ENCODE measurements around the gene SCRN1. TPM values are rescaled to one million over a fixed set of nuclear protein-coding genes. Genes with fewer than 3 reads are reported as not detected.

SCRN1 gene
- total RNA-seq, 1 donor from 2014 or later: 35.5 TPM

GRCh38 chr7:29898301-29898700, 91.3 kb downstream of the SCRN1 start:
- no peak for DNase-seq (ENCODE audit: low read depth)
- FAIRE-seq: peak; percentile 73
- H3K36me3 ChIP-seq (ENCODE audit: control insufficient read depth, insufficient read depth, low read length): no peaks in the 10 kb centered on the region
- no peak for TF ChIP-seq CTCF (IDR thresholded peaks at IDR 0.05; ENCODE audit: insufficient read depth, low read length, severe bottlenecking)
- no peaks in the 10 kb centered on the region for H3K27me3 ChIP-seq (ENCODE audit: control insufficient read depth, insufficient read depth, low read length)
- no peak overlapping the region for H3K4me3 ChIP-seq (ENCODE audit: low read depth, low read length)

- H3K36me3 ChIP-seq (ENCODE audit: control insufficient read depth, insufficient read depth, low read length): no peaks in the 10 kb centered on the region
- FAIRE-seq (no peak), DNase-seq (ENCODE audit: low read depth) (no peak)
- no peak for TF ChIP-seq CTCF (IDR thresholded peaks at IDR 0.05; ENCODE audit: insufficient read depth, low read length, severe bottlenecking)
- no peak overlapping the region for H3K4me3 ChIP-seq (ENCODE audit: low read depth, low read length)
- H3K27me3 ChIP-seq (ENCODE audit: control insufficient read depth, insufficient read depth, low read length): no peaks in the 10 kb centered on the region
These were observed 92.8 kb downstream of the SCRN1 start for GRCh38 chr7:29896685-29897411.

- FAIRE-seq: no peak
- DNase-seq (ENCODE audit: low read depth): no peak
- TF ChIP-seq CTCF (IDR thresholded peaks at IDR 0.05; ENCODE audit: insufficient read depth, low read length, severe bottlenecking): no peak
- H3K27me3 ChIP-seq (ENCODE audit: control insufficient read depth, insufficient read depth, low read length): no peaks in the 10 kb centered on the region
- no peak overlapping the region for H3K4me3 ChIP-seq (ENCODE audit: low read depth, low read length)
- H3K36me3 ChIP-seq (ENCODE audit: control insufficient read depth, insufficient read depth, low read length): no peaks in the 10 kb centered on the region
These were observed 94.0 kb downstream of the SCRN1 start for GRCh38 chr7:29895559-29895958.

GRCh38 chr7:29894256-29894655, 95.3 kb downstream of the SCRN1 start:
- H3K36me3 ChIP-seq (ENCODE audit: control insufficient read depth, insufficient read depth, low read length): no peaks in the 10 kb centered on the region
- no peaks in the 10 kb centered on the region for H3K27me3 ChIP-seq (ENCODE audit: control insufficient read depth, insufficient read depth, low read length)
- no peak for DNase-seq (ENCODE audit: low read depth)
- no peak for TF ChIP-seq CTCF (IDR thresholded peaks at IDR 0.05; ENCODE audit: insufficient read depth, low read length, severe bottlenecking)
- H3K4me3 ChIP-seq (ENCODE audit: low read depth, low read length): no peak overlapping the region
- FAIRE-seq: no peak

- Histone ChIP-seq H3K27me3 (ENCODE audit: control insufficient read depth, insufficient read depth, low read length) (no peaks in the 10 kb centered on the region), H3K36me3 (ENCODE audit: control insufficient read depth, insufficient read depth, low read length) (no peaks in the 10 kb centered on the region), H3K4me3 (ENCODE audit: low read depth, low read length) (no peak overlapping the region)
- TF ChIP-seq CTCF (IDR thresholded peaks at IDR 0.05; ENCODE audit: insufficient read depth, low read length, severe bottlenecking): no peak
- FAIRE-seq: no peak
- DNase-seq (ENCODE audit: low read depth): no peak
These were observed 96.1 kb downstream of the SCRN1 start for GRCh38 chr7:29893351-29893965.
